Smooth muscle cell (in vitro differentiated cells): ENCODE results near the gene TNNI2. TPM values are rescaled to one million over a fixed set of nuclear protein-coding genes. Genes with fewer than 3 reads are reported as not detected.

ENCODE experiments used
- DNase-seq: peaks from one replicate; lab custom pipeline; 2025; ENCODE audit not compliant: unreplicated experiment; lab: John Stamatoyannopoulos, UW
- H2AFZ ChIP-seq: fragments of 200-600 bp; sonication (generic); 2 replicates; pipeline ENCODE4 v1.6.0; 2016; ENCODE audit warnings: antibody characterized with exemption, low read depth, mild to moderate bottlenecking
- H3F3A ChIP-seq: fragments of 200-600 bp; sonication (generic); 2 replicates; pipeline ENCODE4 v1.6.0; 2017; ENCODE audit warnings: antibody characterized with exemption, low read depth
- H3K27ac ChIP-seq: fragments of 200-600 bp; sonication (generic); 2 replicates; pipeline ENCODE4 v1.5.1; 2016; ENCODE audit warnings: low read depth, mild to moderate bottlenecking
- H3K27me3 ChIP-seq: fragments of 200-600 bp; sonication (generic); 2 replicates; pipeline ENCODE4 v1.6.1; 2016; ENCODE audit warnings: low read depth, mild to moderate bottlenecking
- H3K36me3 ChIP-seq: fragments of 200-600 bp; sonication (generic); 2 replicates; pipeline ENCODE4 v1.5.1; 2016; ENCODE audit warnings: low read depth
- H3K4me1 ChIP-seq: fragments of 200-600 bp; sonication (generic); 2 replicates; pipeline ENCODE4 v1.5.1; 2016; ENCODE audit warnings: low read depth
- H3K4me2 ChIP-seq: fragments of 200-600 bp; sonication (generic); 2 replicates; pipeline ENCODE4 v1.6.0; 2016; ENCODE audit warnings: mild to moderate bottlenecking
- H3K4me3 ChIP-seq: fragments of 200-600 bp; sonication (generic); 2 replicates; pipeline ENCODE4 v1.5.1; 2016; ENCODE audit warnings: mild to moderate bottlenecking
- H3K79me2 ChIP-seq: fragments of 200-600 bp; sonication (generic); 2 replicates; pipeline ENCODE4 v1.6.0; 2016; ENCODE audit warnings: low read depth, mild to moderate bottlenecking
- H3K9ac ChIP-seq: fragments of 200-600 bp; sonication (generic); 2 replicates; pipeline ENCODE4 v1.6.0; 2016; ENCODE audit warnings: low read depth
- H3K9me3 ChIP-seq: fragments of 200-600 bp; sonication (generic); replicated peaks from 2 replicates; pipeline ENCODE4 v1.5.1; 2016; ENCODE audit warnings: low read depth
- H4K20me1 ChIP-seq: fragments of 200-600 bp; sonication (generic); 2 replicates; pipeline ENCODE4 v1.6.0; 2016; ENCODE audit warnings: low read depth
- WGBS: methylation state at CpG from one replicate; pipeline ENCODE4 v1.1.7; 2016; ENCODE audit warnings: low lambda C conversion rate; 5-methylcytosine and 5-hydroxymethylcytosine counted together
- polyA plus RNA-seq: library from polyadenylated mRNA; unstranded; fragments of >200 nt; fragmentation: Nextera tagmentation; extraction: Ambion mirVana; gene quantifications from 2 replicates; pipeline ENCODE4 v1.2.1, GENCODE V29; 2016
- total RNA-seq: library from RNA; depleted of rRNA; stranded (reverse); fragments of >200 nt; gene quantifications from 2 replicates; pipeline ENCODE4 v1.2.3, GENCODE V29; 2014
- TF ChIP-seq, protein P1 (sequence below): fragments of 200-600 bp; sonication (generic); IDR thresholded peaks from 2 replicates; pipeline ENCODE4 v1.5.1; 2017; ENCODE audit warnings: borderline replicate concordance, mild to moderate bottlenecking, antibody characterized with exemption; ENCODE audit not compliant: insufficient read depth, poor library complexity, severe bottlenecking

The TNNI2 gene
- total and polyA plus RNA-seq, 2 experiments from 2014 or later: 0.94 to 1.2 TPM

DNA sequence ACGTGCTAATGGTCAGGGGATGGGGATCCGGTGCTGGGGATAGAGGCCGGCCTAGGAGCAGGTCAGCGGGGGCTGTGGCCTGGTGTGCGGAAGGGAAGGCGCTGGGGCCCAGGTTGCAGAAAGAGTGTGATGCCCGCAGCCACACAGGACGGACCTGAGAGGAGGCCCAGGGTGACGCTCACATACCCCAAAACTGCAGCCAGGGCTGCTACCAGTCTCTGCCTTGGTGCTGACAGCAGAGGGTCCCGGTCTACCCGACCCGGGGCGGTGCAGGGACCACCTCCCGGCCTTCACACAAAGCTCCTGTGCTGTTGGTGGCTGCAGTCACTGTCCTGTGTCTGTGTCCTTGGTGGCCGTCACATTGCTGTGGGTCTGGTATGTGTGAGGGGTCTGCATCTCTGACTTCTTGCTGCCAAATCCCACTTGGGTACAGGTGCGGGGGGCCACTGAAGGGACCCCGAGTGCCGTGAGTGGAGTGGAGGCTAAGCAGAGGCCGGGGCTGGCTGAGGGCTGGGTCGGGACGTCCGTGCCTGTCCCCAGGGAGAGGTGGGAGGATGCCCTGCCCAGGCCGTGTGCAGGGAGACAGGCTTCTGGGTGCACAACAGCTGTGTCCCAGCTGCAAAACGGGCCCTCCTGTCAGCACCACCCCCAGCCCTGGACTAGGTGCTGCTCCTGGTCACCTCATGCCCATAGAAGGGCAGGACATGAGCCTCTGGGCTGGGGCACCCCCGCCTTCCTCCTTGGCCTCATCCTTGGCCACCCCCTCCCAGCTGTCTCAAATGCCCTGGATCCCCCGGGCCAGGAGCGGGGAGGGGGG is 15.6 kb downstream of the TNNI2 start:
- no peaks in the 10 kb centered on the region for H3F3A ChIP-seq
- no peaks in the 10 kb centered on the region for H4K20me1 ChIP-seq
- H3K36me3 ChIP-seq: no peaks in the 10 kb centered on the region
- no peak for DNase-seq
- H3K27ac ChIP-seq: no peak overlapping the region
- H3K4me1 ChIP-seq: no peaks in the 10 kb centered on the region
- TF ChIP-seq, protein P1, sequence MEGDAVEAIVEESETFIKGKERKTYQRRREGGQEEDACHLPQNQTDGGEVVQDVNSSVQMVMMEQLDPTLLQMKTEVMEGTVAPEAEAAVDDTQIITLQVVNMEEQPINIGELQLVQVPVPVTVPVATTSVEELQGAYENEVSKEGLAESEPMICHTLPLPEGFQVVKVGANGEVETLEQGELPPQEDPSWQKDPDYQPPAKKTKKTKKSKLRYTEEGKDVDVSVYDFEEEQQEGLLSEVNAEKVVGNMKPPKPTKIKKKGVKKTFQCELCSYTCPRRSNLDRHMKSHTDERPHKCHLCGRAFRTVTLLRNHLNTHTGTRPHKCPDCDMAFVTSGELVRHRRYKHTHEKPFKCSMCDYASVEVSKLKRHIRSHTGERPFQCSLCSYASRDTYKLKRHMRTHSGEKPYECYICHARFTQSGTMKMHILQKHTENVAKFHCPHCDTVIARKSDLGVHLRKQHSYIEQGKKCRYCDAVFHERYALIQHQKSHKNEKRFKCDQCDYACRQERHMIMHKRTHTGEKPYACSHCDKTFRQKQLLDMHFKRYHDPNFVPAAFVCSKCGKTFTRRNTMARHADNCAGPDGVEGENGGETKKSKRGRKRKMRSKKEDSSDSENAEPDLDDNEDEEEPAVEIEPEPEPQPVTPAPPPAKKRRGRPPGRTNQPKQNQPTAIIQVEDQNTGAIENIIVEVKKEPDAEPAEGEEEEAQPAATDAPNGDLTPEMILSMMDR: no peak
- H3K79me2 ChIP-seq: no peaks in the 10 kb centered on the region
- H2AFZ ChIP-seq: no peak overlapping the region
- WGBS: 88% methylated on average over 23 of the region's 27 CpGs
- H3K4me3 ChIP-seq: no peak overlapping the region
- H3K9me3 ChIP-seq: no peaks in the 10 kb centered on the region
- no peak overlapping the region for H3K9ac ChIP-seq
- H3K4me2 ChIP-seq: no peak overlapping the region
- no peaks in the 10 kb centered on the region for H3K27me3 ChIP-seq

DNA sequence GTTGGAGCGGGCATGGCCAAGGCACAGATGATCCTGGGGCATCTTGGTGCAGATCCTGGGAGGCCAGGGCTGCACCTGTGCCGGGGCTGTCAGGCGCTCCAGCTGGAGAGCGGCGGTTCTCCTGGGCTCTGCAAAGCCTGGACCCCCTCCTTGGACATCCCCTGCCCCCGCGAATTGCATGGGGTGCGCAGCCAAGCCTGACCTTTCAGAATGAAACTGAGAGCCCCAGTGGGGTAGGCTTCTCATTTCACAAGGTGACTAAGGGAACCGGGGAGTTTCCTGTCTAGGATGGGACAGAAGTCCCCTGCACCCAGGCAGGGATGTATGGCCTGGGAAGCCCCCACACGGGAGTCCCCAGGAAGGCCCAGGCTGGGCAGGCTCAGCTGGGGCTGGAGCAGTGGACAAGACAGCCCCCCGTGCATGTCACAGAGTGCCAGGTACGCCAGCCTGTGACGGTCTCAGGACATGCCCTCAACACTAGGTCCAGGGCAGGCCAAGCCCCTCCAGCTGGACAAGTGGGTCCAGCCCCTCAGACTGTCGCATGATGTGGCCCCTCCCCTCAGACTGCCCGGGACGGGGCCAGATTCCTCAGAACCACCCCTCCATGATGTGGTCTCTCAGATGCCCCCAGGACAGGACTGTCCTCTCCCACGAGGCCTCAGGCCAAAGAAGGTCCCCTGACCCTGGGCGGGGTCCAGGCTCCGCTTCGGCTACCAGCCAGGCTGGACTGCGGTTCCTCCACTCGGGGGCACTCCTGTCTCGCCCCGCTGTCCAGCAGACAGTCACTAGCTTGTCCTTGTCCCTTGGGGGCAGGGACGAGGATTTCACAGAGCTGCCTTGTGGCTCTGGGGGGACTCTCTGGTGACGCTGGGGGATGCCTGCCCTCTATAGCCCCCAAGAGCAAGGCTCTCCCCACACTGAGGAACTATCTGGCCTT is 16.4 kb downstream of the TNNI2 start:
- no peak for DNase-seq
- no peak overlapping the region for H3K9ac ChIP-seq
- H3K27me3 ChIP-seq: no peaks in the 10 kb centered on the region
- H3K4me3 ChIP-seq: no peak overlapping the region
- H3K27ac ChIP-seq: no peak overlapping the region
- no peaks in the 10 kb centered on the region for H3K9me3 ChIP-seq
- no peaks in the 10 kb centered on the region for H3K79me2 ChIP-seq
- no peaks in the 10 kb centered on the region for H3K4me1 ChIP-seq
- TF ChIP-seq, protein P1: no peak
- no peak overlapping the region for H2AFZ ChIP-seq
- H4K20me1 ChIP-seq: no peaks in the 10 kb centered on the region
- WGBS: 86% methylated on average over 26 of the region's 26 CpGs
- no peaks in the 10 kb centered on the region for H3K36me3 ChIP-seq
- no peaks in the 10 kb centered on the region for H3F3A ChIP-seq
- H3K4me2 ChIP-seq: no peak overlapping the region

DNA sequence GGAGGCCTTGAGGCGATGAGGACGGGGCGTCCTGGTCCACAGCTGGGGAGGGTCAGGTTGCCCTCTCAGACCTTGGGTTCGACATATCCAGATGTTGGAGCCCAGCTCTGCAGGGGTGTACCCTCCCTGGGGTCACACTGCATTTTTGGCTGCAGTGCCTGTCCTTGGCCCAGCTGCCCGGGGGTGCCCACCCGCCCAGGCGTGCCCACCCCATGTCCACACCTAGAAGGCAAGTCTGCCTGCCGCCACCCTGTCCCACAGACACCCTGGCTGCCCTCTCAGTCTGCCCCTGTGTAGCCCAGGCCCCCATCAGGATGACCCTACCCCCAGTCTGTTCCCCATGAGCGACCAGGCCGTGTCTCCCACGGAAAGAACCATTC is 17.1 kb downstream of the TNNI2 start:
- 99% methylated on average over 10 of the region's 11 CpGs for WGBS
- no peaks in the 10 kb centered on the region for H4K20me1 ChIP-seq
- no peaks in the 10 kb centered on the region for H3K4me1 ChIP-seq
- no peaks in the 10 kb centered on the region for H3K36me3 ChIP-seq
- no peak overlapping the region for H3K4me2 ChIP-seq
- TF ChIP-seq, protein P1: no peak
- H2AFZ ChIP-seq: no peak overlapping the region
- DNase-seq: no peak
- H3F3A ChIP-seq: no peaks in the 10 kb centered on the region
- H3K27me3 ChIP-seq: no peaks in the 10 kb centered on the region
- no peaks in the 10 kb centered on the region for H3K9me3 ChIP-seq
- no peak overlapping the region for H3K4me3 ChIP-seq
- H3K9ac ChIP-seq: no peak overlapping the region
- H3K79me2 ChIP-seq: no peaks in the 10 kb centered on the region
- no peak overlapping the region for H3K27ac ChIP-seq
